Fibroblast of lung (primary cell): ENCODE results near the gene FYB2.

ENCODE experiments used
- CTCF ChIP-seq, 2 donors: IDR thresholded peaks in 1 of 2; conservative IDR thresholded peaks in 1 of 2; 1 replicate in 1 of 2; 2 replicates in 1 of 2; pipeline ENCODE4 v1.5.1; 2011 to 2012; ENCODE audit warnings: low read length in 2 of 2, control low read depth in 1 of 2, inconsistent platforms in 1 of 2, low read depth in 1 of 2, mild to moderate bottlenecking in 1 of 2
- EZH2 ChIP-seq: IDR thresholded peaks from 2 replicates; pipeline ENCODE4 v1.5.1; 2012; ENCODE audit warnings: low read length, control low read depth, mild to moderate bottlenecking; ENCODE audit errors: missing control alignments

GRCh38 chr1:56835657-56836056, 16.5 kb upstream of the FYB2 start:
- TF ChIP-seq CTCF (conservative IDR thresholded peaks at IDR 0.05 in 1 of 2, IDR thresholded peaks at IDR 0.05 in 1 of 2; ENCODE audit: low read depth in 1 of 2, low read length in 2 of 2) (no peak), EZH2 (no peak)
